Pons (tissue), 1 donor: ENCODE results near the gene SENP2.
"Not testable (repeated sequence)": the region's sequence is repeated elsewhere in the genome, so short reads cannot be mapped to it uniquely, and the experiment has no call there.

ENCODE experiments used
- DNase-seq: peaks from one replicate; pipeline ENCODE4 v3.0.0-alpha.2; 2016; ENCODE audit warnings: low spot score

The SENP2 gene

GRCh38 chr3:185585859-185586685 is at the start of gene SENP2:
Gene SENP2 (plus strand): TSS chr3:185586295. CDS start chr3:185586414, 119 bp downstream.
- peak; percentile 100 for DNase-seq

GRCh38 chr3:185537369-185537970 is 48.6 kb upstream of the SENP2 start:
- peak; percentile 45 for DNase-seq

GRCh38 chr3:185539934-185540333 is 46.2 kb upstream of the SENP2 start:
- DNase-seq, result no peak

- no peak for DNase-seq
These were observed 45.4 kb upstream of the SENP2 start for GRCh38 chr3:185540695-185541094.

- DNase-seq, result no peak
These were observed 37.0 kb upstream of the SENP2 start for GRCh38 chr3:185549122-185549521.

GRCh38 chr3:185549651-185550111 is 36.4 kb upstream of the SENP2 start:
- DNase-seq, result no peak

- no peak for DNase-seq
These were observed 33.7 kb upstream of the SENP2 start, which contains the start of gene LIPH for GRCh38 chr3:185552358-185552877. Gene LIPH (minus strand): TSS chr3:185552588. CDS start chr3:185552471, 117 bp downstream.

- DNase-seq, result no peak
These were observed 31.0 kb upstream of the SENP2 start for GRCh38 chr3:185555101-185555501.

- no peak for DNase-seq
These were observed 30.2 kb upstream of the SENP2 start for GRCh38 chr3:185555860-185556347.

- DNase-seq, result not testable (repeated sequence)
These were observed 29.5 kb upstream of the SENP2 start for GRCh38 chr3:185556640-185557039.

- no peak for DNase-seq
These were observed 27.7 kb upstream of the SENP2 start for GRCh38 chr3:185558395-185558794.

GRCh38 chr3:185559706-185560090 is 26.4 kb upstream of the SENP2 start:
- DNase-seq, result no peak

GRCh38 chr3:185560676-185561075 is 25.4 kb upstream of the SENP2 start:
- no peak for DNase-seq

GRCh38 chr3:185561374-185561943 is 24.6 kb upstream of the SENP2 start:
- no peak for DNase-seq

- DNase-seq, result no peak
These were observed 24.1 kb upstream of the SENP2 start for GRCh38 chr3:185561958-185562357.

- no peak for DNase-seq
These were observed 13.9 kb upstream of the SENP2 start for GRCh38 chr3:185572183-185572582.

- DNase-seq, result not testable (repeated sequence)
These were observed 10.8 kb upstream of the SENP2 start for GRCh38 chr3:185575108-185575869.

GRCh38 chr3:185582236-185582635 is 3.9 kb upstream of the SENP2 start:
- no peak for DNase-seq

- no peak for DNase-seq
These were observed 3.2 kb upstream of the SENP2 start for GRCh38 chr3:185582871-185583270.

GRCh38 chr3:185583925-185584324 is 2.2 kb upstream of the SENP2 start:
- DNase-seq, result no peak

GRCh38 chr3:185584686-185585085 is 1.4 kb upstream of the SENP2 start:
- DNase-seq, result no peak

- DNase-seq, result no peak
These were observed 607 bp upstream of the SENP2 start for GRCh38 chr3:185585518-185585858.
